ENCODE results near the gene CNOT11.

The CNOT11 gene

GRCh38 chr2:101230541-101231001 is 22.1 kb upstream of the CNOT11 start:
- no peak overlapping the region for H3K27ac ChIP-seq (ENCODE audit: low read length)
- no peak overlapping the region for H2AFZ ChIP-seq (ENCODE audit: low read length)
- DNase-seq: no peak
- no peaks in the 10 kb centered on the region for H3K9me3 ChIP-seq (replicated peaks; ENCODE audit: insufficient read depth, low read length)
- no peaks in the 10 kb centered on the region for H3K79me2 ChIP-seq (ENCODE audit: low read length)
- no peaks in the 10 kb centered on the region for H3K9me2 ChIP-seq (replicated peaks; ENCODE audit: insufficient read depth, low read length)
- H3K4me1 ChIP-seq (ENCODE audit: low read length): no peaks in the 10 kb centered on the region
- no peaks in the 10 kb centered on the region for H3K27me3 ChIP-seq (replicated peaks; ENCODE audit: insufficient read depth, low read length)
- no peaks in the 10 kb centered on the region for H3F3A ChIP-seq (ENCODE audit: insufficient read depth, low read length)
- no peaks in the 10 kb centered on the region for H3K36me3 ChIP-seq (replicated peaks; ENCODE audit: insufficient read depth, low read length)
- H4K20me1 ChIP-seq (ENCODE audit: insufficient read depth, low read length): no peaks in the 10 kb centered on the region
- H3K4me2 ChIP-seq (ENCODE audit: low read depth, low read length): no peak overlapping the region
- TF ChIP-seq, protein P1, sequence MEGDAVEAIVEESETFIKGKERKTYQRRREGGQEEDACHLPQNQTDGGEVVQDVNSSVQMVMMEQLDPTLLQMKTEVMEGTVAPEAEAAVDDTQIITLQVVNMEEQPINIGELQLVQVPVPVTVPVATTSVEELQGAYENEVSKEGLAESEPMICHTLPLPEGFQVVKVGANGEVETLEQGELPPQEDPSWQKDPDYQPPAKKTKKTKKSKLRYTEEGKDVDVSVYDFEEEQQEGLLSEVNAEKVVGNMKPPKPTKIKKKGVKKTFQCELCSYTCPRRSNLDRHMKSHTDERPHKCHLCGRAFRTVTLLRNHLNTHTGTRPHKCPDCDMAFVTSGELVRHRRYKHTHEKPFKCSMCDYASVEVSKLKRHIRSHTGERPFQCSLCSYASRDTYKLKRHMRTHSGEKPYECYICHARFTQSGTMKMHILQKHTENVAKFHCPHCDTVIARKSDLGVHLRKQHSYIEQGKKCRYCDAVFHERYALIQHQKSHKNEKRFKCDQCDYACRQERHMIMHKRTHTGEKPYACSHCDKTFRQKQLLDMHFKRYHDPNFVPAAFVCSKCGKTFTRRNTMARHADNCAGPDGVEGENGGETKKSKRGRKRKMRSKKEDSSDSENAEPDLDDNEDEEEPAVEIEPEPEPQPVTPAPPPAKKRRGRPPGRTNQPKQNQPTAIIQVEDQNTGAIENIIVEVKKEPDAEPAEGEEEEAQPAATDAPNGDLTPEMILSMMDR (IDR thresholded peaks at IDR 0.05; ENCODE audit: low read length): no peak
- H3K4me3 ChIP-seq (ENCODE audit: low read length): no peak overlapping the region
- no peak overlapping the region for H3K9ac ChIP-seq (ENCODE audit: low read length)

GRCh38 chr2:101231240-101231639 is 21.4 kb upstream of the CNOT11 start:
- Histone ChIP-seq H3K9me2 (replicated peaks; ENCODE audit: insufficient read depth, low read length) (no peaks in the 10 kb centered on the region), H3K27ac (ENCODE audit: low read length) (no peak overlapping the region), H3K9ac (ENCODE audit: low read length) (no peak overlapping the region), H4K20me1 (ENCODE audit: insufficient read depth, low read length) (no peaks in the 10 kb centered on the region), H3K4me3 (ENCODE audit: low read length) (no peak overlapping the region), H2AFZ (ENCODE audit: low read length) (no peak overlapping the region), H3K79me2 (ENCODE audit: low read length) (no peaks in the 10 kb centered on the region), H3K27me3 (replicated peaks; ENCODE audit: insufficient read depth, low read length) (no peaks in the 10 kb centered on the region), H3K4me2 (ENCODE audit: low read depth, low read length) (no peak overlapping the region), H3F3A (ENCODE audit: insufficient read depth, low read length) (no peaks in the 10 kb centered on the region), H3K9me3 (replicated peaks; ENCODE audit: insufficient read depth, low read length) (no peaks in the 10 kb centered on the region), H3K36me3 (replicated peaks; ENCODE audit: insufficient read depth, low read length) (no peaks in the 10 kb centered on the region), H3K4me1 (ENCODE audit: low read length) (no peaks in the 10 kb centered on the region)
- no peak for DNase-seq
- TF ChIP-seq EZH2 (optimal IDR thresholded peaks at IDR 0.05; ENCODE audit: low read depth, low read length) (no peak), EZH2phosphoT487 (IDR thresholded peaks at IDR 0.05; ENCODE audit: low read length) (no peak)
- TF ChIP-seq, protein P1 (IDR thresholded peaks at IDR 0.05; ENCODE audit: low read length): no peak

GRCh38 chr2:101231937-101232730 is 20.6 kb upstream of the CNOT11 start:
- Histone ChIP-seq H3K27ac (ENCODE audit: low read length) (no peak overlapping the region), H3K9ac (ENCODE audit: low read length) (no peak overlapping the region), H3F3A (ENCODE audit: insufficient read depth, low read length) (no peaks in the 10 kb centered on the region), H3K27me3 (replicated peaks; ENCODE audit: insufficient read depth, low read length) (no peaks in the 10 kb centered on the region), H3K9me3 (replicated peaks; ENCODE audit: insufficient read depth, low read length) (no peaks in the 10 kb centered on the region), H3K4me3 (ENCODE audit: low read length) (no peak overlapping the region), H3K36me3 (replicated peaks; ENCODE audit: insufficient read depth, low read length) (no peaks in the 10 kb centered on the region), H3K79me2 (ENCODE audit: low read length) (no peaks in the 10 kb centered on the region), H3K9me2 (replicated peaks; ENCODE audit: insufficient read depth, low read length) (no peaks in the 10 kb centered on the region), H2AFZ (ENCODE audit: low read length) (no peak overlapping the region), H4K20me1 (ENCODE audit: insufficient read depth, low read length) (no peaks in the 10 kb centered on the region), H3K4me1 (ENCODE audit: low read length) (no peaks in the 10 kb centered on the region), H3K4me2 (ENCODE audit: low read depth, low read length) (no peak overlapping the region)
- no peak for DNase-seq
- no peak for TF ChIP-seq EZH2phosphoT487 (IDR thresholded peaks at IDR 0.05; ENCODE audit: low read length)
- TF ChIP-seq, protein P1 (IDR thresholded peaks at IDR 0.05; ENCODE audit: low read length): no peak
- no peak for TF ChIP-seq EZH2 (optimal IDR thresholded peaks at IDR 0.05; ENCODE audit: low read depth, low read length)
